COR-L47 (cell line): ENCODE measurements around the gene PGF.

ENCODE experiments used
- DNase-seq: peaks from one replicate; lab custom pipeline; 2025; lab: John Stamatoyannopoulos, UW

Gene PGF

DNA sequence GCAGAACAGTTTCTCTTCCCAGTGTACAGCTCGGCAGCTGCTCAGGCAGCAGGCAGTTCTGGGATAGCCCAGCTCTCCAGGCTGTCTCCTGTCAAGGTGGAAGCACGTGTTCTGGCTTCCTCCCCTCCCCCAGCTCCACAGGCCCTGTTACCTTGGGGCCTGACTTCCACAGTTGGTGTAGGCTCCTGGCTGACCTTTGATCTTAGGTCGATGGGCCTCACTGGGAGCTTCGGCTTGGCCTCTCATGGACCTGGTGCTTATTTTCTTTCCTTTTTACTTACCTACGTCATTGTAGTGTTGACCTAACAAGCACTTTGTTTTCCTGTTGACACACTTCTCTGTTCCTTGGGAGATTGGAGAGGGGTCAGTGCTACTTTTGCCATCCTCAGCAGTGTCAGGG is 56.7 kb downstream of the PGF start:
- no peak for DNase-seq

DNA sequence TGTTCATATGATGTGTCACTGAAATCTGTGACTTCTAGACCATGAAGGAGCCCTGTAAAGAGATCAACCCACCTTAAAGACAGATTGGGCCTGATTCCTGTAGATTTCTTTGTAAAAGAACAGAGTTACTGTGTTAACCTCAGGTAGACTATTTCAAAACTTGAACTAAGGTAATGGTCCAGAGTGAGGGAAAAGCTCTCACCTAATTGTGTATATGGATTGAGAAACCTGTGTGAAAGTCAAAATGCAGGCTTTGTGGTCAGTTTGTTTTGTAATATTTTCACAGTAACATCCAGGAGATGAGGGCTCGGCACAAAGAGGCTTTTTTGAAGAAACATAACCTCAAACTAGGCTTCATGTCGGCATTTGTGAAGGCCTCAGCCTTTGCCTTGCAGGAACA is 57.3 kb downstream of the PGF start:
- DNase-seq, result no peak

DNA sequence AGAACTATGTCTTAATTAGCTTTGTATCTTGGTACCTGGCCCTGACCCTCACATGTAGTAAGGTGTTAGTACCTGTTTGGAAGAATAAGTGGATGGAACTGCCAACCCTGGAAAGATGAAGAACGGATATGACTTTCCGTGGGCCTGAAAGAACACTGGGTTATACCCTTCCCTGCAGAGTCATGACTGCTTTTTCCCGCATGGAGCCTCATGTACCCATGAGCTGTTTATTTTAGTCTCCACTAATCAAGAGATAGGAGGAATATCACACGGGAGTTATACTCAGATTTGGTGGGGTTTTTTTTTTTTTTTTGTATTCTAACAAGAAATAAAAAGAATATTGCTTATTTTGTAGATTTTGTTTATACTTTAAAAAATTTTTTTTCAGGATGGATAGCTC is 57.8 kb downstream of the PGF start:
- DNase-seq, result no peak

DNA sequence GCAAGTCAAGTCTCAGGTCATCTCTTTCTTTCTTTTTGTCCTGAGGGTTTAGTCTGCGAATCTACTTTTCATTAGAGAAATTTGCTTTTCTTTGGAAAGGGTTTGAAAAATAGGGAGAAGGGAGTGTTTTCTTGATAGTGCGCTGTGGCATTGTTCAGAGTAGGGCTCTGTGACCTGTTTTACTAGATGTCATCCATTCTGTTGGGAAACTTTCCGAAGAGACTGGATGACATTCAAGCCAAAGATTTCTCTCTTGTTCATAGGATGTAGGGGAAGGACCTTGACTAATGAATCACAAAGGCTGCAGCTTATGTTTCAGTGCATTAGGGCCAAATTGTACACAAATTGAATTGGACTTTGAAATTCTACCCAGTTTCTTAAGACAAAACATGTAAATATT is 59.0 kb downstream of the PGF start:
- no peak for DNase-seq

DNA sequence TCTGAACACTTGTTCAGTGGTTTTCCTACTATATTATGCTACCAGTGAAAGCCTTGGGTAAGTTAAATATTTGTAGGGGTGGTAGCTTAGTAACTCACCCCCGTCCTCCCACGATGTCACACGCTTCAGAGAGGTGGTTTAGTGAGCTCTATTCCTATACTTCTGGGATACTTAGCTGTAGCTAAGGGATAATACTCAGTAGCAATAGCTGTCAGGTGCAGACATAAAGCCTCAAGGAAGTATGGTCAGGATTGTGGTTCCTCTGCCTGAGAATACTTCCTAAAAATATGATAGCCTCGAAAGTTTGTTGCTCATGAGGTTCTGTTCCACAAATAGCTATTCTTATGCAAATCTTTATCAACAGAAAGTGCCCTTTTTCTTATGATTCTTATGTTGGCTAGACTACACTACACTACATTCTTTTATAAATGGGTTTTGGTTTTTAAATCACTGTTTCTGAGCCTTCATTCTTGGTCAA is 61.7 kb downstream of the PGF start:
- no peak for DNase-seq

DNA sequence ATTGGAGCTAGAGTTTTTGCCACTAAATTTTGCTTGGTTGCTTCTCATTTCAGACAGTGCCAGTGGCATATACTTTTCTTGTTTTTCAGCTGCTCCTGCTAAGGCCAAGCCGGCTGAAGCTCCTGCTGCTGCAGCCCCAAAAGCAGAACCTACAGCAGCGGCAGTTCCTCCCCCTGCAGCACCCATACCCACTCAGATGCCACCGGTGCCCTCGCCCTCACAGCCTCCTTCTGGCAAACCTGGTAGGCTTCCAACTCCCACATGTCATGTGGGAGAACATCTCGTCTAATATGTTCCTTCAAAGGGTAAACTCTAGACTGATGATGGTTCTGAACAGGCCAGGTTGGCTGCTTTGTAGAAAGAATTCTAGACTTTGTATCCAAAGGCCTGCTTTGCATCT is 62.7 kb downstream of the PGF start:
- DNase-seq, result no peak

DNA sequence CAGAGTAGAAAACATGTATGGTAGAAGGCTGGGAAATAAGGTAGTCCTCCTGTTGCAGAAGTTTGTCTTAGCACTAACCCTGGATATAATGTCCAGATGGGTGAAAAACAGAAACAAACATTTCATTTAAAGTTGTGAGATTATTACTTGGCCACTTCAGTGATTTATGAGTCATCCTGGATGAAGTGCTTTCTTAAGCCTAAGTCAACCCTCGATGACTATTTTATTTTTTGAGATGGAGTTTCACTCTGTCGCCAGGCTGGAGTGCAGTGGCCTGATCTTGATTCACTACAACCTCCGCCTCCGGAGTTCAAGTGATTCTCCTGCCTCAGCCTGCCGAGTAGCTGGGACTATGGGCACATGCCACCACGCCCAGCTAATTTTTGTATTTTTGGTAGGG is 63.5 kb downstream of the PGF start:
- no peak for DNase-seq
